ENCODE measurements around the gene ACAP1.
A peak's percentile ranks its signal among the peaks of the same experiment; 100 is the strongest.
"Not testable (repeated sequence)": the region's sequence is repeated elsewhere in the genome, so short reads cannot be mapped to it uniquely, and the experiment has no call there.

Gene ACAP1

GRCh38 chr17:7356072-7356549, 19.8 kb downstream of the ACAP1 start:
- DNase-seq: peak; percentile 74

DNA sequence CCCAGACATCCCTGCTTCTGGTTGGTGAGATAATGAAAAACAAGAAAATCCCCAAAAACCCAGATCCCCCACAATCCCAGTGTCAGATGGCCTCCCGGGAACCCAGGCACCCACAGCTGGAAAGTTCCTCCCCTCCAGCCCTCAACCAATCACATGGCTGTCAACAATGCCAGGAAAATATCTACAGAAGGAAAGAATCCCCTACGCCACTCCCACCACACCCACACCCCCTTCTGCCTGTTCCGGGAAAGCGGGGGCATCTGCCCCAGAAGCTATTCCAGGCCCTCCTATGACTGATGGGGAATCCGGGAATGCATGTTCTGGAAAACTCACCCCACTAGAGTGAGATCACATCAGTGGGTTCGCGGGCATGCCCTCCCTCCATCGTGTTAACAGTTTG, 20.4 kb downstream of the ACAP1 start:
- no peak for DNase-seq

GRCh38 chr17:7357381-7357780, 21.1 kb downstream of the ACAP1 start:
- DNase-seq: no peak

DNA sequence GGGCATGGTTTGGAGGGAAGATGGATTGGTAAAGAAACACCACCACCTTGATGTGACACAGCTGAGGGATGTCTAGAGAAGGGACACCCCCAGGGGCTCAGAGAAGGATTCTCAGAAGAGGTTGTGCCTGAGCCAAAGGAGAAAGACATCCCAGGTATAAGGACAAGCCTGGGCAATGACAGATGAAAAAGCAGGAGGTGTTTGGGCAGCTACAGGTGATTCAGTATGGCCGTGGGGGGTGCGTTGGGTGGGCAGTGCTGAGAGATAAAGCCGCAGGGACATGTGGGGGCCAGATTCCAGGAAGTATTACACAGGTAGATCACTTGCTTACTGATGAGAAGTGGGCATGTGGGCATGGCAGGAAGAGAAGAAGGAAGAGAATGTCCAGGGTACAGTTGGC, 25.6 kb downstream of the ACAP1 start:
- no peak for DNase-seq

DNA sequence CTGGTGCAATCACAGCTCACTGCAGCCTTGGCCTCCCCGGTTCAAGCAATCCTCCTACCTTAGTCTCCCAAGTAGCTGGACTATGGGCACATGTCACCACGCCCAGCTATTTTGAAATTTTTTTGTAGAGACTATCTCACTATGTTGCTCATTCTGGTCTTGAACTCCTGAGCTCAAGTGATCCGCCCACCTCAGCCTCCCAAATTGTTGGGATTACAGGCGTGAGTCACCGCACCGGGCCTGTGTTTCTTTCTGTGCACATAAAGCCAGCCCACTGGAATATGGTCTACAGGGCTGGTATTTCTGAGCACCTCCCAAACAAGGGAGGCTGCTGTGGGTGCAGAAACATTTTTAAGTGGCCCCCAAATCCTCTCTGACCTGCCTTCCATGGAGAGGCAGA, 27.0 kb downstream of the ACAP1 start:
- no peak for DNase-seq

DNA sequence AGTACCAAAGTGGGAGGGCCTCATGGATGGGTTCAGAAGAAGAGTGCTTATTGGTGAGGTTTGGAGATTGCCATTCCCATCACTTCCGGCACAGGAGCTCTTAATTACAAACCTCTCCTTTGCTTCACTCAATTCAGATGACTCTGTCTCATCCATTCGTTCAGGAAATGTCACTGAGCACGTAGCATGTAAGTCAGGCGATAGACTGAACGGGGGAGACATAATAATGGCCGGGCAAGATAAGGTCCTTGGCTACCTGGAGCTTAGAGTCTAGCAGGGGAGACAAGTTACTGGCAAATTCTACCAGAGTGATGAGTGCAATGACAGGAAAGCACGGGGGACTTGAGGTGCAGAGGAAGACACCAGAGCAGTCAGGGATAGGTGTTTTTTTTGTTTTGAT, 29.6 kb downstream of the ACAP1 start:
- not testable (repeated sequence) for DNase-seq

GRCh38 chr17:7367083-7367482, 30.8 kb downstream of the ACAP1 start:
- no peak for DNase-seq

DNA sequence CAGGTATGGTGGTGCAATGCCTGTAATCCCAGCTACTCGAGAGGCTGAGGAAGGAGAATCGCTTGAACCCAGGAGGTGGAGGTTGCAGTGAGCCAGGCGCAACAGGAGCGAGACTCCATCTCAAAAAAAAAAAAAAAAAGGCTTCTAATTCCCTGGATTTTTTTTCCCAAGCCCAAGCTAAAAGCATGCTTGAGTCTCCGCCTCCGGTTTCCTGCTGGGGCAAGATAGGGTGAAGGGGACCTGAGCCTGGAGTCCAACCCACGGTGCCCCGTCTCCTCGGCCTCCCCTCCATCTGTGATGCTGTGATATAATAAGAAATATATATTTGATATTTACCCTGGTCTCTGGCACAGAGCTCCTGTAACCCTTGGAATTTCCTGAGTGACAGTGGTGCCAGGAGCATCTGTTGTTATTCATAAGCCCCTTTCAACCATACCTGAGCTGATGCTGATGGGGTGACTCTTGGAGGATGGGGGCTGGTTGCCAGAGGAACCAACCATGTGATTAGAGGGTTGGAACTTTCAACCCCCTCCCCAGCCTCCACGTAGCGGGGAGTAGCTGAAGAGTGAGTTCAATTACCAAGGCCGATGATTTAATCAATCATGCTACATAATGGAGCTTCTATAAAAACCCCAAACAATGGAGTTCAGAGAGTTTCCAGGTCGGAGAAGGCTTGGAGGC, 31.7 kb downstream of the ACAP1 start:
- no peak for DNase-seq

GRCh38 chr17:7368599-7368994, 32.3 kb downstream of the ACAP1 start:
- DNase-seq: not testable (repeated sequence)

DNA sequence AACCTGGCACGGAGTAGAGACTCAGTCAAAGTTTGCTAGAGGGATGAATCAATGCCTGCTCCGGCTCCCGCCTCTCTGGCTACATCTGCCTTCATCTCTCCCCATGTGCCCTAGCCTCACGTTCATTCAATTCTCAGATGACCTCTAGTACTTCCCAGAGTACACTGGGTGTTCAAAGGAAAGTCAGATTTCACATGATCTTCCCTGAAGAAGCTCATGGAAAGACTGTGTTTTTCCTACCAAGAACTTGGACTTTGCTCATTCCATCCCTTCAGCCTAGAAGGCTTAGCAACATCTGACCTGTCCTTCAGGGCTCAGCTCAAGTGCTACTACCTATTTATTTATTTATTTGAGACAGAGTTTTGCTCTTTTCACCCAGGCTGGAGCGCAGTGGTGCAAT, 33.5 kb downstream of the ACAP1 start:
- no peak for DNase-seq

GRCh38 chr17:7370853-7371252, 34.5 kb downstream of the ACAP1 start:
- no peak for DNase-seq

DNA sequence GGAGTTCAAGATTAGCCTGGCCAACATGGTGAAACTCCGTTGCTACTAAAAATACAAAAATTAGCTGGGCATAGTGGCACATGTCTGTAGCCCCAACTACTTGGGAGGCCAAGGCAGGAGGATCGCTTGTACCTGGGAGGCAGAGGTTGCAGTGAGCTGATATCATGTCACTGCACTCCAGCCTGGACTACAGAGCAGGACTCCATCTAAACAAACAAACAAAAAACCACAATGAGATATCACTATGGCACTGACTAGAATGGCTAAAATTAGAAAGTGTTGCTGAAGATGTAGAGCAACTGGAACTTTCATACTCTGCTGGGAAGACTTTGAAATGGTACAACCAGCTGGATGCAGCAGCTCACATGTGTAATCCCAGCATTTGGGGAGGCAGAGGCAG, 38.0 kb downstream of the ACAP1 start:
- no peak for DNase-seq

GRCh38 chr17:7379134-7379533, 42.8 kb downstream of the ACAP1 start:
- DNase-seq: no peak

DNA sequence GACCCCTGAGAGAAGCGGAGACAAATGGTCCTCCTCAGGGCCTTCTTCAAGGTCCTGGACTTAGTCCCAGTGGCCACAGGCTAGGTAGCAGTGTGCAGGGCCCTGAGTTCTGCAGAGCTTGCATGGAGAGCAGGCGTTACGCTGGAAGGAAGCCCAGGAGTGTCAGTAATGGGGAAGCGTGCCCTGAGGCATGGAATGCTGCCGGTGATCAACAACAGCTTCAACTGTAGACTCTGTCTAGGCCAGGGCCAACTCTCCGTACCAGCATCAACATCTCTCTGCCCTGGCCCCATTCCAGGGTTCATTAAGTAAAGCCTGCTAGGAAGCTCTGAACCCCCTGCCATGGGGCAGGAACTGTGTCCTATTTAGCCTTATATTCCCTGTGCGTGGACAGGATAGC, 44.0 kb downstream of the ACAP1 start:
- no peak for DNase-seq

DNA sequence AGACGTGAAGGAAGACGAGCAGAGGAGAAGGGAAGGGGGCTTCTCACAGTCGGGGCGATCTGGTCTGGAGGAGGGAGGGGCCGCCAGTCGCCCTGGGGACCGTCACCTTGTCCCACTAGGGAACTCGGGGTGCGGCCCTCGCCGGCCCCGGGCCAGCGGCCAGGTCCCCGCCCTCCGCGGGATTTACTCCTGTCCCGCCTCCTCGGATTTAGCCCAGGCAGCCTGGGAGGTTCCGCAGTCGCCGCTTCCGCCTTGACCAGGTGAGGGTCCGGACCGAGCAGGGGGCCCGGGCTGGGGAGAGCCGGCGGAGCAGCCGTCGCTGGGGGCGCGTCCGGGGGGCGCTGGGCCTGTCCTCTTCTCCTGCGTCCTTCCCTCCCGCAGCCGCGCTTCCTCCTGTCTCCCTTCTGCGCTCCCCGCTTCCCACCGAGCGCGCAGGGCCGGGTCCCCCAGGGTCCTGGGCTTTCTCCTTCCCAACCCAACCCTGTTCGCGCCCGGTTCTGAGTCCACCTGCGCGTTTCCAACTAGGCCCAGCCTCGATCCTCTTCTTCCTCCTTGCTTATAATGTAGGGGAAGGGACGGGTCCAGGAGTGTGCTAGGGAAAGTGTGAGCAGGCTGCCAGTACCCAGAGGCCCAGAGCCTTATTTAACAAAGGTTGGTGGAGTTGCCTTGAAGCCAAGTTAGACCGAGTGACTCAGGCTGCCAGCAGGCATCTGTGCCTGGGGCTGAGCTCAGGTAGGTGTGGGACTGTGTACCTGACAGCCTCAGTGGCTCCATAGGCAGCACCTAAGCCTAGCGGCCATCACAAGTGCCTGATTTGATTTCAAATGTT, 44.7 kb downstream of the ACAP1 start, which contains the start of gene TNK1:
Gene TNK1, plus strand, starts transcription at position 235 of the 829 bp plus-strand sequence. CDS start 1,838 bp downstream, outside the sequence.
- no peak for DNase-seq

- no peak for DNase-seq
Observed at GRCh38 chr17:7382901-7383300, 46.6 kb downstream of the ACAP1 start.

GRCh38 chr17:7383371-7383741, 47.0 kb downstream of the ACAP1 start:
- no peak for DNase-seq

GRCh38 chr17:7383742-7384488, 47.6 kb downstream of the ACAP1 start:
- no peak for DNase-seq

GRCh38 chr17:7384489-7385081, 48.3 kb downstream of the ACAP1 start:
- DNase-seq: no peak

GRCh38 chr17:7388856-7389255, 52.5 kb downstream of the ACAP1 start:
- DNase-seq: no peak

DNA sequence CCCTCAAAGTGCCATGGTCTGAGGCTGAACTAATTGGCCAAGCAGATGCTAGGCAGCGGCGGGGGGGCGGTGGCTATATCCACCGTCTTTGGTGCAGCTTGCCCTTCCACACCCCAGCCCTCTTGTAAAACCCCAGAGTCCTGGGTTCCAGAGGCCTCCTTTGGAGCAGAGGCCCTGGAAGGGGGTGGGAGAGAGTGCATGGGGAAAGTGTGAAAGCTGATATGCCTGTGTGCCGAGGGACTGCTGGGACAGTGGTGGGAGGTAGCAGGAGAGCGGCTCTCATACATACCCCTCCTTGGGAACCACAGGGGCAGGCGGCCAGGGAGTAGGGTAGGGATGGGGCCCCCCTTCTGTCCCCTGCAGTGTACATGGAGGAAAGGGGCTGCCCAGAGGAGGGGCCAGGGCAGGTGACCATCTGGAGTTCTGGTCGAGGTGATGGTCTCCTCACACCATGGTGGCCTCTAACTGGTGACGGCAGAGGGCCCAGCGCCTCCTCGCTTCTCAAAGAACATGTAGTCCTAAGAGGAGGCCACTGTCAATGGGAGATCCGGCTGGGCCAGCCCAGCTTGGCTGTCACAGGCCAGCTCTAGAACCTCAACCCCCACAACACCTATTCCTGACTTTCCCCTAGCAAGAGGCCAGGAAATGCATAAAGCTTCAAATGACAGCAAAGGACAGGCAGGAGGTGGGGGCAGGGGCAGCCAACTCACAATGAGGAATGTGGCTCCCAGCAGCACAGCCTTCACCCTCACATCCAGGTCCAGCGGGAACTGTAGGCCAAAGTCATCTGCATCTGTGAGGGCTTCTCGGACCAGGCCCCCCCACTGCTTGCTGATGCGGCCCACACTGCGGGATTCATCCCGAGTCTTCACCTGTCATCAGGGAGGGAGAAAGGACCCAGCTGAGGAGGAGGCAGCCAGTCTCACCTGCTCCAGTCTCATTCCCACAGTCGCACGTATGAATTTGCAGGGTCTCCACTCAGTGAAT, 53.9 kb downstream of the ACAP1 start:
- no peak for DNase-seq

- no peak for DNase-seq
Observed at GRCh38 chr17:7391307-7391706, 55.0 kb downstream of the ACAP1 start.
